Gastrocnemius medialis (tissue), 4 donors: ENCODE data around the gene NARF.

Source experiments
- CTCF ChIP-seq, 5 experiments: fragments of 450-650 bp in 3 of 5; fragments of 200-600 bp in 2 of 5; sonication (generic) in 2 of 5; IDR thresholded peaks in 4 of 5; conservative IDR thresholded peaks in 1 of 5; 1 replicate in 4 of 5; 2 replicates in 1 of 5; pipeline ENCODE4 v1.5.1; 2016 to 2019; ENCODE audit warnings: antibody characterized with exemption in 5 of 5, mild to moderate bottlenecking in 3 of 5, moderate library complexity in 3 of 5
- POLR2A ChIP-seq, 2 donors: fragments of 450-650 bp; IDR thresholded peaks; one replicate each; pipeline ENCODE4 v1.6.1; 2017; ENCODE audit warnings: antibody characterized with exemption in 2 of 2, mild to moderate bottlenecking in 2 of 2, moderate library complexity in 2 of 2

DNA sequence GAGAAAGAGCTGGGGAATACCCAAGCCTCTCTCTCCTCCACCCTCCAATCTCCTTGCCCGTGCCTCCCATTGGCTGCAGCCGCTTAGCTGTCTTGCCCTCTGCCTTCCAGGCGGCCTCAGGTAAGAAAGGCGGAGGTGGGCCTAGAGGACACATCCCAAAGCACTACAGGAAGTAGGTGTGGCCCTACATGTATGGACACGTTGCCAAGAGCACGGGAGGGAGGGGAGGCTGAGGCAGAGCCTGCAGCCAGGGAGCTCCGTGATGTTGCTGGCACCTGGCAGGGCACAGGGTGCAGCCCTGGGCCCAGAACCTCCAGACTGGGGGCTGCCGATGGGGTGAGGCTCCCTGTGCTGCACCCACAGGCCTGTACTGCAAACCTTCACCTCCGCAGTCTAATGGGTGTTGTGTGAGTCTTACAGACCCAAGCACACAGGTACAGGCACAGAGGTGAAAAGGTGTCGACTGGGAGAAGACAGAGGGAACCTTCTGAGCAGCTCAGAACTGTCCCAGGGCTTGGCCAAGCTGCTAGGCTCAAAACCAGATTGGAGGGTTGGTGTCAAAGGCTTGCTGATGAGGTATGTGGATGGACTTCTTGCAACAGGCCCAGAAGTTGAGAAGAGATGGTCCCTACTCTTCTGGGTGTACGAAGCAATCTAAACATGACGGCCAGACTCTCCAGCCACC is 37.4 kb downstream of the NARF start:
- TF ChIP-seq POLR2A (IDR thresholded peaks at IDR 0.05) (no peak), CTCF (IDR thresholded peaks at IDR 0.05 in 4 of 5, conservative IDR thresholded peaks at IDR 0.05 in 1 of 5) (no peak)
